HFF-Myc (cell line): ENCODE measurements around the gene VPS51.
A peak's percentile ranks its signal among the peaks of the same experiment; 100 is the strongest.

Experiments
- DNase-seq: peaks from one replicate; pipeline ENCODE4 v3.0.0-alpha.2; 2011; ENCODE audit warnings: low read depth; ENCODE audit errors: extremely low read depth
- H3K4me3 ChIP-seq: replicated peaks from 2 replicates; pipeline ENCODE4 v1.5.1; 2011; ENCODE audit warnings: low read depth, mild to moderate bottlenecking, control low read depth, low read length
- CTCF ChIP-seq: IDR thresholded peaks from 2 replicates; pipeline ENCODE4 v1.5.1; 2012; ENCODE audit warnings: mild to moderate bottlenecking, low read depth, low read length, control low read depth; ENCODE audit errors: missing control alignments

Gene VPS51

GRCh38 chr11:65095974-65096806, at the start of gene VPS51:
VPS51 (plus strand) TSS chr11:65096214; CDS start chr11:65096251, 37 bp downstream.
- peak within 1 kb of the TSS; percentile 68 for H3K4me3 ChIP-seq
- no peak for TF ChIP-seq CTCF
- peak; percentile 71 for DNase-seq

DNA sequence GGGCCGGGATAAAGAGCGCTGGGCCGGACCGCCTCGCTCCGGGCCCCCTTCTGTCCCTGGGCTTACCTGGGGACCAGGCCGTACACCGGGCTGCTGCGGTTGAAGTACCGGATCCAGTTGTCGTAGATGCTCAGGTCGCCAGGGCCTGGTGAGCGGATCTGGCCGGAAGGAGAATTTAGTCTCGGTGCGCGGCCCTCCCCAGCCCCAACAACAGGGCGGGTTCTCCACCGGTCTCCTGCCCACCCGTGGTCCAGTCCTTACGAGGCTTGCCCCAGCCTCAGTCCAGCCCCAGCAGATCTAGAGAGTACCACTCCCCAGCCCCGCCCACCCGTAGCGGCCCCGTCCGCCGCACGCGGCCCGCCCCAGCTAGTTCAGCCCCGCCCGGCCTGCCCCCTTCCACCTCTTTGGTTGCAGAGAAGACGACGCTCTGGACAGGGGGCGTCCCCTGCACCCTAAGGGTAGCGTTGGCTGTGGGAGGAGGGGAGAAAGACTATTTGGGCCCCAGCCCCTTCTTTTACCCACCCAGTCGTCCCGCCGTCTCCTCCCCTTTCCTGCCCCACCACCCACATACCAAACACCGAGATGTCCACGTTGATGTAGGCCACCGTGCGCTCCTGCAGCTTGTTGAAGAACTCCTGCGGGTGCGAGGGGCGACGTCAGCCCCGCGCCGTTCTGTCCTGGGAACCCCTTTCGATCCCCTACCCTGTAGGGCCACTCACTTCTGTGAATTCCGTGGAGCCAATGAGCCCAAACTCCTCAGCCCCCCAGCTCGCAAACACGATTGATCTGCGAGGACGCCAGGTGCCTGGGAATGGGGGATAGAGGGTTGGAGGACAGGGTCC, 48.2 kb upstream of the VPS51 start:
- no peak for DNase-seq
- H3K4me3 ChIP-seq = peak overlapping the region; percentile 36
- no peak for TF ChIP-seq CTCF

GRCh38 chr11:65051398-65051858, 44.6 kb upstream of the VPS51 start:
- TF ChIP-seq CTCF = no peak
- no peak for DNase-seq
- no peak overlapping the region for H3K4me3 ChIP-seq

GRCh38 chr11:65053827-65054508, 42.0 kb upstream of the VPS51 start:
- no peak for DNase-seq
- H3K4me3 ChIP-seq = no peak overlapping the region
- no peak for TF ChIP-seq CTCF

DNA sequence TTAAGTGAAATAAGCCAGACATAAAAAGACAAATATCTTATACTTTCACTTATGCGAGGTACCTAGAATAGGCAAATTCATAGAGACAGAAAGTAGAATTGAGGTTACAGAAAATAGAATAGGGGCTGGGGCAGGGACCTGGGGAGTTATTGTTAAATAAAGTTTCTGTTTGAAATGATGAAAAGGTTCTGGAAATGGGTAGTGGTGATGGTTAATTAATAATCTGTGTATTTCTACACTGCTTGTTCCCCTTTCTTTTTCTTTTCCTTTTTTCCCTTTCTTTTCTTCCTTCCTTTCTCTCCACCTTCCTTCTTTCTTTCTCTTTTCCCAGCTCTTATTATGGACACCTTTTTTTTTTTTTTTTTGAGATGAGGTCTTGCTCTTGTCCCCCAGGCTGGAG, 40.5 kb upstream of the VPS51 start:
- no peak overlapping the region for H3K4me3 ChIP-seq
- no peak for TF ChIP-seq CTCF
- no peak for DNase-seq

- no peak for DNase-seq
- TF ChIP-seq CTCF = no peak
- H3K4me3 ChIP-seq = no peak overlapping the region
These were observed 39.0 kb upstream of the VPS51 start for GRCh38 chr11:65056999-65057398.
